HG02885 (cell line): Measurements from ENCODE around the gene ZNF414.
A peak's percentile ranks its signal among the peaks of the same experiment; 100 is the strongest.
"Not testable (repeated sequence)": the region's sequence is repeated elsewhere in the genome, so short reads cannot be mapped to it uniquely, and the experiment has no call there.

Experiments used
- ATAC-seq: cut with Tn5 transposase; IDR thresholded peaks from one replicate; pipeline ENCODE4 v1.9.1; 2021; ENCODE audit warnings: mild to moderate bottlenecking; ENCODE audit not compliant: unreplicated experiment, poor library complexity

ZNF414 gene

GRCh38 chr19:8518536-8518935 is 4.6 kb upstream of the ZNF414 start:
- ATAC-seq: no peak

GRCh38 chr19:8517551-8518442 is 3.8 kb upstream of the ZNF414 start:
- ATAC-seq: no peak

GRCh38 chr19:8515317-8515716 is 1.4 kb upstream of the ZNF414 start:
- no peak for ATAC-seq

- ATAC-seq: not testable (repeated sequence)
Observed at GRCh38 chr19:8514505-8515009, 590 bp upstream of the ZNF414 start.

- ATAC-seq: no peak
Observed at GRCh38 chr19:8513036-8513686, 806 bp downstream of the ZNF414 start.

- ATAC-seq: no peak
Observed at GRCh38 chr19:8512115-8512967, 1.6 kb downstream of the ZNF414 start.

GRCh38 chr19:8511573-8512101 is 2.3 kb downstream of the ZNF414 start:
- ATAC-seq: no peak

- no peak for ATAC-seq
Observed at GRCh38 chr19:8510589-8511115, 3.3 kb downstream of the ZNF414 start.

GRCh38 chr19:8506402-8506957 is 7.5 kb downstream of the ZNF414 start:
- ATAC-seq: no peak

- peak; percentile 62 for ATAC-seq
Observed at GRCh38 chr19:8505680-8506401, 8.1 kb downstream of the ZNF414 start.

- ATAC-seq: no peak
Observed at GRCh38 chr19:8504919-8505318, 9.0 kb downstream of the ZNF414 start.

- ATAC-seq: no peak
Observed at GRCh38 chr19:8504171-8504570, 9.8 kb downstream of the ZNF414 start.

GRCh38 chr19:8503510-8503909 is 10.5 kb downstream of the ZNF414 start:
- ATAC-seq: no peak

- ATAC-seq: no peak
Observed at GRCh38 chr19:8501981-8502380, 12.0 kb downstream of the ZNF414 start.

GRCh38 chr19:8501516-8501915 is 12.5 kb downstream of the ZNF414 start:
- ATAC-seq: no peak

- no peak for ATAC-seq
Observed at GRCh38 chr19:8500158-8500557, 13.8 kb downstream of the ZNF414 start.

GRCh38 chr19:8499048-8499833 is 14.7 kb downstream of the ZNF414 start:
- no peak for ATAC-seq

GRCh38 chr19:8498295-8498694 is 15.7 kb downstream of the ZNF414 start:
- ATAC-seq: no peak
